OCI-LY7 (cell line): ENCODE data around the gene RPS16. TPM values are rescaled to one million over a fixed set of nuclear protein-coding genes. Genes with fewer than 3 reads are reported as not detected.
A peak's percentile ranks its signal among the peaks of the same experiment; 100 is the strongest.

Source experiments
- BruUV-seq: library from RNA; stranded (reverse); fragments of 400-500 nt; replicated peaks from 2 replicates; lab custom pipeline; 2021; lab: Mats Ljungman, UMichigan
- CTCF ChIA-PET: fragments of 300-600 bp; sonication (Branson Sonifier 250); formaldehyde crosslinking; loops from one replicate; lab custom pipeline; 2022; ENCODE audit warnings: antibody characterized with exemption; ENCODE audit not compliant: unreplicated experiment; lab: Charles Lee
- POLR2A ChIA-PET: fragments of 300-600 bp; sonication (Branson Sonifier 250); formaldehyde crosslinking; loops from one replicate; lab custom pipeline; 2022; ENCODE audit warnings: antibody characterized with exemption; lab: Charles Lee
- DNase-seq: peaks from one replicate; pipeline ENCODE4 v3.0.0-alpha.2; 2015; ENCODE audit warnings: low spot score
- H2AFZ ChIP-seq: fragments of 200-600 bp; sonication (generic), shearing (Covaris generic); 2 replicates; pipeline ENCODE4 v1.6.1; 2014; ENCODE audit warnings: mild to moderate bottlenecking, antibody characterized with exemption, low read length, moderate library complexity
- H3K27ac ChIP-seq: fragments of 200-600 bp; sonication (generic); 2 replicates; pipeline ENCODE4 v1.5.1; 2014; ENCODE audit warnings: mixed run types, low read depth, mild to moderate bottlenecking, moderate library complexity, low read length, inconsistent platforms; ENCODE audit not compliant: poor library complexity, severe bottlenecking
- H3K36me3 ChIP-seq: fragments of 200-600 bp; sonication (generic); 2 replicates; pipeline ENCODE4 v1.6.1; 2014; ENCODE audit warnings: mild to moderate bottlenecking, antibody characterized with exemption, low read length, moderate library complexity, mixed read lengths; ENCODE audit not compliant: insufficient read depth
- H3K4me1 ChIP-seq: fragments of 200-600 bp; sonication (generic); 2 replicates; pipeline ENCODE4 v1.5.1; 2014; ENCODE audit warnings: mild to moderate bottlenecking, low read length; ENCODE audit not compliant: insufficient read depth, poor library complexity, severe bottlenecking
- H3K4me2 ChIP-seq: fragments of 200-600 bp; sonication (generic); 2 replicates; pipeline ENCODE4 v1.6.1; 2014; ENCODE audit warnings: mild to moderate bottlenecking, low read length
- H3K4me3 ChIP-seq: fragments of 200-600 bp; sonication (generic); 2 replicates; pipeline ENCODE4 v1.5.1; 2014; ENCODE audit warnings: mild to moderate bottlenecking, low read depth, low read length; ENCODE audit not compliant: poor library complexity, severe bottlenecking
- H3K79me2 ChIP-seq: fragments of 200-600 bp; sonication (generic); 2 replicates; pipeline ENCODE4 v1.6.1; 2016; ENCODE audit warnings: low read depth, mild to moderate bottlenecking, low read length, moderate library complexity, mixed read lengths; ENCODE audit not compliant: insufficient read depth
- H3K9me2 ChIP-seq: fragments of 200-600 bp; sonication (generic); 2 replicates; pipeline ENCODE4 v1.6.1; 2016; ENCODE audit warnings: mild to moderate bottlenecking, low read length, mixed read lengths; ENCODE audit not compliant: insufficient read depth
- H3K9me3 ChIP-seq: fragments of 200-600 bp; sonication (generic); 2 replicates; pipeline ENCODE4 v1.6.1; 2014; ENCODE audit warnings: mild to moderate bottlenecking, mixed run types, low read length, mixed read lengths
- H4K20me1 ChIP-seq: fragments of 200-600 bp; sonication (generic); 2 replicates; pipeline ENCODE4 v1.6.1; 2014; ENCODE audit warnings: mild to moderate bottlenecking, antibody characterized with exemption, low read length, moderate library complexity, mixed read lengths; ENCODE audit not compliant: insufficient read depth
- CTCF ChIP-seq: fragments of 200-600 bp; sonication (generic); conservative IDR thresholded peaks from 2 replicates; pipeline ENCODE4 v1.5.1; 2014; ENCODE audit warnings: mild to moderate bottlenecking, antibody characterized with exemption, low read length, moderate library complexity, mixed read lengths
- EZH2phosphoT487 ChIP-seq: fragments of 200-600 bp; sonication (generic); IDR thresholded peaks from 2 replicates; pipeline ENCODE4 v1.6.1; 2018; ENCODE audit warnings: low read depth, borderline replicate concordance, mild to moderate bottlenecking, mixed run types, antibody characterized with exemption, low read length, moderate library complexity, mixed read lengths
- intact Hi-C: fragments of 100-400 bp; cut with micrococcal nuclease; formaldehyde crosslinking; loops from one replicate; pipeline ENCODE4 v1.10.0; 2022; ENCODE audit not compliant: unreplicated experiment
- total RNA-seq, 2 experiments: library from RNA; depleted of rRNA in 1 of 2; stranded (reverse); fragments of >200 nt in 1 of 2; shearing (Covaris generic) in 1 of 2; gene quantifications; 2 replicates each; pipeline ENCODE4 v1.2.3, GENCODE V29; 2014 to 2022

RPS16 gene
- total RNA-seq, 2 experiments from 2014 or later: 634 to 3,661 TPM

GRCh38 chr19:39405958-39406655 lies 29.6 kb downstream of the RPS16 start:
- Histone ChIP-seq H3K9me2 (no peaks in the 10 kb centered on the region), H3K36me3 (peaks cover 19% of the 10 kb centered on the region), H4K20me1 (peaks cover 4% of the 10 kb centered on the region), H3K4me2 (peak overlapping the region; percentile 96), H3K27ac (peak overlapping the region; percentile 91), H3K79me2 (peaks cover 27% of the 10 kb centered on the region), H2AFZ (no peak overlapping the region), H3K4me1 (peaks cover 66% of the 10 kb centered on the region), H3K4me3 (peak overlapping the region; percentile 96), H3K9me3 (no peaks in the 10 kb centered on the region)
- intact Hi-C loops: loop anchor here (10.0 kb wide), 2 partner anchors 549 to 551 kb away; no protein-coding TSS in a partner anchor
- TF ChIP-seq CTCF: no peak
- no peak for TF ChIP-seq EZH2phosphoT487
- peak; percentile 84 for DNase-seq
- ChIA-PET POLR2A (interaction anchor here (1.1 to 1.3 kb wide), 2 partner anchors 30 to 41 kb away, joined by 3 to 4 read pairs; partner anchors contain the start of gene RPS16), CTCF (no interaction called here)
- no TSS peak for BruUV-seq

GRCh38 chr19:39405261-39405957 lies 30.3 kb downstream of the RPS16 start:
- no peaks in the 10 kb centered on the region for H3K9me3 ChIP-seq
- ChIA-PET POLR2A (interaction anchor here (1.3 kb wide), 1 partner anchor 41 kb away, joined by 3 read pairs; no protein-coding TSS in a partner anchor), CTCF (no interaction called here)
- TF ChIP-seq CTCF (no peak), EZH2phosphoT487 (no peak)
- peaks cover 19% of the 10 kb centered on the region for H3K36me3 ChIP-seq
- H4K20me1 ChIP-seq: peaks cover 4% of the 10 kb centered on the region
- peak overlapping the region; percentile 96 for H3K4me3 ChIP-seq
- peaks cover 27% of the 10 kb centered on the region for H3K79me2 ChIP-seq
- BruUV-seq: no TSS peak
- H3K9me2 ChIP-seq: no peaks in the 10 kb centered on the region
- DNase-seq: peak; percentile 56
- H3K4me1 ChIP-seq: peaks cover 66% of the 10 kb centered on the region
- intact Hi-C loops: loop anchor here (10.0 kb wide), 2 partner anchors 549 to 551 kb away; no protein-coding TSS in a partner anchor
- H2AFZ ChIP-seq: no peak overlapping the region; the same call in 1 of the 2 replicates
- H3K27ac ChIP-seq: peak overlapping the region; percentile 91
- H3K4me2 ChIP-seq: peak overlapping the region; percentile 96
